ENCODE data around the gene RYR3. TPM values are rescaled to one million over a fixed set of nuclear protein-coding genes. Genes with fewer than 3 reads are reported as not detected.

RYR3 gene
- total RNA-seq, 1 experiment from 2014 or later = 0.66 TPM

- Histone ChIP-seq H3K9me3 (no peaks in the 10 kb centered on the region), H3K36me3 (ENCODE audit: control insufficient read depth, insufficient read depth, low read length) (no peaks in the 10 kb centered on the region), H3K4me3 (ENCODE audit: low read depth, low read length) (no peak overlapping the region), H3K4me1 (no peaks in the 10 kb centered on the region), H3K27me3 (replicated peaks; ENCODE audit: control insufficient read depth, insufficient read depth, low read length) (no peaks in the 10 kb centered on the region)
- intact Hi-C loops (cut with micrococcal nuclease; ENCODE audit: unreplicated experiment) = loop anchor here (10.0 kb wide), 1 partner anchor 318 kb away; no protein-coding TSS in a partner anchor
- ChIA-PET CTCF (no interaction called here), POLR2A (no interaction called here)
- no peak for DNase-seq
- Mint-ChIP-seq H3K27ac (ENCODE audit: unreplicated experiment) (no peak overlapping the region), H3K4me3 (ENCODE audit: unreplicated experiment) (no peak overlapping the region), H3K27me3 (ENCODE audit: insufficient read depth, unreplicated experiment) (peaks cover 6% of the 10 kb centered on the region), H3K4me1 (ENCODE audit: low read depth, unreplicated experiment) (no peaks in the 10 kb centered on the region), H3K36me3 (ENCODE audit: insufficient read depth, unreplicated experiment) (no peaks in the 10 kb centered on the region), H3K9me3 (ENCODE audit: unreplicated experiment) (no peaks in the 10 kb centered on the region)
- BruUV-seq (replicated peaks) = no TSS peak
- no peak for TF ChIP-seq CTCF (IDR thresholded peaks at IDR 0.05; ENCODE audit: insufficient read depth in 1 of 2, low read depth in 1 of 2, low read length in 1 of 2, severe bottlenecking in 1 of 2, unreplicated experiment in 1 of 2)
Measured at GRCh38 chr15:33612721-33613304, 302.0 kb downstream of the RYR3 start.

GRCh38 chr15:33616475-33616874 lies 305.7 kb downstream of the RYR3 start:
- BruUV-seq (replicated peaks) = no TSS peak
- Mint-ChIP-seq H3K27ac (ENCODE audit: unreplicated experiment) (no peak overlapping the region), H3K4me1 (ENCODE audit: low read depth, unreplicated experiment) (no peaks in the 10 kb centered on the region), H3K4me3 (ENCODE audit: unreplicated experiment) (no peak overlapping the region), H3K36me3 (ENCODE audit: insufficient read depth, unreplicated experiment) (no peaks in the 10 kb centered on the region), H3K27me3 (ENCODE audit: insufficient read depth, unreplicated experiment) (peaks cover 6% of the 10 kb centered on the region), H3K9me3 (ENCODE audit: unreplicated experiment) (no peaks in the 10 kb centered on the region)
- Histone ChIP-seq H3K27me3 (replicated peaks; ENCODE audit: control insufficient read depth, insufficient read depth, low read length) (no peaks in the 10 kb centered on the region), H3K9me3 (no peaks in the 10 kb centered on the region), H3K4me1 (no peaks in the 10 kb centered on the region), H3K4me3 (ENCODE audit: low read depth, low read length) (no peak overlapping the region), H3K36me3 (ENCODE audit: control insufficient read depth, insufficient read depth, low read length) (no peaks in the 10 kb centered on the region)
- CTCF ChIA-PET = no interaction called here
- intact Hi-C loops (cut with micrococcal nuclease; ENCODE audit: unreplicated experiment) = loop anchor here (10.0 kb wide), 1 partner anchor 322 kb away; no protein-coding TSS in a partner anchor
- POLR2A ChIA-PET = no interaction called here
- no peak for TF ChIP-seq CTCF (IDR thresholded peaks at IDR 0.05; ENCODE audit: insufficient read depth in 1 of 2, low read depth in 1 of 2, low read length in 1 of 2, severe bottlenecking in 1 of 2, unreplicated experiment in 1 of 2)
- DNase-seq = no peak

GRCh38 chr15:33618350-33618749 lies 307.6 kb downstream of the RYR3 start:
- Histone ChIP-seq H3K27me3 (replicated peaks; ENCODE audit: control insufficient read depth, insufficient read depth, low read length) (no peaks in the 10 kb centered on the region), H3K4me1 (no peaks in the 10 kb centered on the region), H3K36me3 (ENCODE audit: control insufficient read depth, insufficient read depth, low read length) (no peaks in the 10 kb centered on the region), H3K4me3 (ENCODE audit: low read depth, low read length) (no peak overlapping the region), H3K9me3 (no peaks in the 10 kb centered on the region)
- BruUV-seq (replicated peaks) = no TSS peak
- Mint-ChIP-seq H3K4me1 (ENCODE audit: low read depth, unreplicated experiment) (no peaks in the 10 kb centered on the region), H3K36me3 (ENCODE audit: insufficient read depth, unreplicated experiment) (no peaks in the 10 kb centered on the region), H3K9me3 (ENCODE audit: unreplicated experiment) (no peaks in the 10 kb centered on the region), H3K27ac (ENCODE audit: unreplicated experiment) (no peak overlapping the region), H3K4me3 (ENCODE audit: unreplicated experiment) (no peak overlapping the region), H3K27me3 (ENCODE audit: insufficient read depth, unreplicated experiment) (peaks cover 13% of the 10 kb centered on the region)
- CTCF ChIA-PET = no interaction called here
- intact Hi-C loops (cut with micrococcal nuclease; ENCODE audit: unreplicated experiment) = loop anchor here (10.0 kb wide), 1 partner anchor 324 kb away; no protein-coding TSS in a partner anchor
- DNase-seq = no peak
- POLR2A ChIA-PET = no interaction called here
- TF ChIP-seq CTCF (IDR thresholded peaks at IDR 0.05; ENCODE audit: insufficient read depth in 1 of 2, low read depth in 1 of 2, low read length in 1 of 2, severe bottlenecking in 1 of 2, unreplicated experiment in 1 of 2) = no peak
